RWPE2 (cell line): ENCODE data around the gene ZNF493.

Experiments
- ATAC-seq: fragments of 200-7000 bp; cut with Tn5 transposase; 3 replicates; pipeline ENCODE4 v1.9.1; 2021; ENCODE audit warnings: low read depth
- DNase-seq: peaks from one replicate; pipeline ENCODE4 v3.0.0-alpha.2; 2020; ENCODE audit warnings: low spot score
- H3K27ac ChIP-seq: fragments of 450-650 bp; 2 replicates; pipeline ENCODE4 v1.5.1; 2017; ENCODE audit warnings: mild to moderate bottlenecking; ENCODE audit not compliant: poor library complexity, severe bottlenecking
- H3K27me3 ChIP-seq: fragments of 250-450 bp; sonication (Bioruptor Pico); 2 replicates; pipeline ENCODE4 v1.5.1; 2021; ENCODE audit warnings: mild to moderate bottlenecking, moderate library complexity; ENCODE audit not compliant: insufficient read depth, poor library complexity, severe bottlenecking
- H3K36me3 ChIP-seq: fragments of 250-450 bp; sonication (Bioruptor Pico); 2 replicates; pipeline ENCODE4 v1.5.1; 2020; ENCODE audit warnings: low read depth, mild to moderate bottlenecking, moderate library complexity
- H3K4me1 ChIP-seq: fragments of 250-450 bp; sonication (Bioruptor Pico); 2 replicates; pipeline ENCODE4 v1.5.1; 2021; ENCODE audit warnings: mild to moderate bottlenecking, moderate library complexity; ENCODE audit not compliant: insufficient read depth, poor library complexity, severe bottlenecking
- H3K4me3 ChIP-seq: fragments of 250-450 bp; sonication (Bioruptor Pico); 2 replicates; pipeline ENCODE4 v1.5.1; 2021; ENCODE audit warnings: mild to moderate bottlenecking, moderate library complexity; ENCODE audit not compliant: severe bottlenecking
- H3K9me3 ChIP-seq: fragments of 250-450 bp; sonication (Bioruptor Pico); 2 replicates; pipeline ENCODE4 v1.5.1; 2021; ENCODE audit warnings: mild to moderate bottlenecking, moderate library complexity; ENCODE audit not compliant: severe bottlenecking
- CTCF ChIP-seq: fragments of 450-650 bp; IDR thresholded peaks from one replicate; pipeline ENCODE4 v1.5.1; 2017; ENCODE audit warnings: mild to moderate bottlenecking, moderate library complexity; ENCODE audit not compliant: poor library complexity, severe bottlenecking

The ZNF493 gene

DNA sequence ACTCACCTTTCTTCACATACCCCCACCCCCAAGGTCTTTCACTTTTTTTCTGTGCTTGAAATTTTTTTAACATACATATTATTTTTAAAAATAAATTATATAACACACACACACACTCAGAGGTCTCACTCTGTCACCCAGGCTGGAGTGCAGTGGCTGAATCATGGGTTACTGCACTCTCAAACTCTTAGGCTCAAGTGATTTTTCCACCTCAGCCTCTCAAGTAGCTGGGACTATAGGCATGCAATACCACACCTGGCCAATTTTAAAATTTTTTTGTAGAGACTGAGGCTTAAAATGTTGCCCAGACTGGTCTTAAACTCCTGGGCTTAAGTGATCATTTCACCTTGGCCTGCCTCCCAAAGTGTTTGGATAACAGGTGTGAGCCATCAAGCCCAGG is 75.6 kb downstream of the ZNF493 start:
- ATAC-seq (no peak), DNase-seq (no peak)
- Histone ChIP-seq H3K27me3 (no peaks in the 10 kb centered on the region), H3K9me3 (peaks cover 8% of the 10 kb centered on the region), H3K4me3 (no peak overlapping the region), H3K36me3 (no peaks in the 10 kb centered on the region), H3K27ac (no peak overlapping the region), H3K4me1 (no peaks in the 10 kb centered on the region)
- no peak for TF ChIP-seq CTCF

GRCh38 chr19:21474671-21475181 is 77.8 kb downstream of the ZNF493 start:
- no peak for TF ChIP-seq CTCF
- peaks cover 8% of the 10 kb centered on the region for H3K9me3 ChIP-seq
- H3K27me3 ChIP-seq: no peaks in the 10 kb centered on the region
- H3K4me1 ChIP-seq: no peaks in the 10 kb centered on the region
- H3K36me3 ChIP-seq: no peaks in the 10 kb centered on the region
- DNase-seq (no peak), ATAC-seq (peak; percentile 88)
- H3K27ac ChIP-seq: no peak overlapping the region
- H3K4me3 ChIP-seq: peak overlapping the region; percentile 34
